Measurements from ENCODE around the gene SLC6A5.

SLC6A5 gene

DNA sequence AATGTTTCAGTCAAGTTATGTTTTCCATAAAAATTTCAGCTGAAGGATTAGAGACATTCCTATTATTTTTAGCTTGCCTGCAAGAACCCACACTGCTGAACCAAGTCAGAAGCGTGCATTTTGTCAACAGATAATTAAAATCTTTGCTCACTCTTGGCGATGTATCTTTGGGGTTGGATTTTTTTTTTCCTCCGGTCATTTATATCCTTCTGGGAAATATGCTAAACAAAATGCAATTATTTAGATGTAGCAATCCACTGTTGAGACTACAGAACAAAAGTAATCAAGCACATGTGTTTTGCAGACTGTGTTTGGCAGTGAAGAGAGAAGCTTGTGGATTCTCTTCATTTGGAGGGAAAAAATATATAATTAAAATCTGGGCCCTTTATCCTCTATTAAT lies 54.6 kb downstream of the SLC6A5 start:
- Mint-ChIP-seq H3K36me3 (no peaks in the 10 kb centered on the region), H3K9me3 (no peaks in the 10 kb centered on the region), H3K27me3 (peaks cover 13% of the 10 kb centered on the region), H3K4me3 (no peak overlapping the region), H3K4me1 (no peaks in the 10 kb centered on the region), H3K27ac (no peak overlapping the region)
- CTCF ChIA-PET, result no interaction called here
- DNase-seq, result no peak

DNA sequence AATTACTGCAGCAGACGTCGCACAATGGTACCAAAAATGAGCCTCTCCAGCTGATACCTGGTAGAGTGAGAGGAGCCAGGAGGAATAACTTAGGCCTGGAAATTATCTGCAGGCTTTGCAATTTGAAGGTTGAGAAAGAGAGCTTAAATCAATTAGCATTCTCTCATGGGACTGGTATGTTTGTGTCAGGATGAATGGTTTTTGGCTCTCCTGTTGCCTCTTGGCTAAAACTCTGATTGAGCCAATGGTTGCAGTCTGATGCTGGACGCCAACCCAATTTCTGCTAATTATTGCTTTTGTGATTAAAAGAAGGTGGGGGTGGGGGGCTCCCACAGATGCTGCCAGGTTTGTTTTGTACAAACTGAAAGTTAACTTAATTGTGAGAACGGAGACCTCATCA lies 57.5 kb downstream of the SLC6A5 start:
- no peaks in the 10 kb centered on the region for H3K4me1 Mint-ChIP-seq
- H3K36me3 Mint-ChIP-seq, result no peaks in the 10 kb centered on the region
- DNase-seq, result no peak
- H3K27me3 Mint-ChIP-seq, result peaks cover 17% of the 10 kb centered on the region
- no peak overlapping the region for H3K27ac Mint-ChIP-seq
- no peaks in the 10 kb centered on the region for H3K9me3 Mint-ChIP-seq
- CTCF ChIA-PET, result interaction anchor here (0.8 to 2.3 kb wide), 2 partner anchors 9 to 14 kb away, joined by 3 to 9 read pairs; no protein-coding TSS in a partner anchor
- H3K4me3 Mint-ChIP-seq, result no peak overlapping the region

DNA sequence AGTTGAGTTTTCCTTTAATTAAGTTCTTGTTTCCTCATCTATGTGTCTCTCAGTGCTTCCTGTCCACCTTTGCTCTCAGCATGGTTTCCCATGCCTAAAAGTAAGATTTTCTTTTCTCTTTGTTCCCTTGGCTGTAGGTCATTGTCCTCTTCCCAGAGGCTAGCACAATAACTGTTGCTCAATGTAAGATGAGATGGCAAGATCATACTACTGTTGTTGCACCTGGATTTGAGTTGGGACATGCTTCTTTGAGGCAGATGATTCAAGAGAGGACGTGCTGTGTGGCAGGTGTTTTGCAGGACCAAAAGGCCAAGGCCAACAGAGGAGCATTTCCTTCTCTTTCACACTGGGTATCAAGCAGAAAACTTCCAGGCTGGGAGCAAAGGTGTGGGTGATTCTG lies 58.7 kb downstream of the SLC6A5 start:
- H3K4me3 Mint-ChIP-seq, result no peak overlapping the region
- no peaks in the 10 kb centered on the region for H3K4me1 Mint-ChIP-seq
- H3K36me3 Mint-ChIP-seq, result no peaks in the 10 kb centered on the region
- H3K9me3 Mint-ChIP-seq, result no peaks in the 10 kb centered on the region
- H3K27me3 Mint-ChIP-seq, result peaks cover 16% of the 10 kb centered on the region
- CTCF ChIA-PET, result no interaction called here
- no peak overlapping the region for H3K27ac Mint-ChIP-seq
- DNase-seq, result no peak

DNA sequence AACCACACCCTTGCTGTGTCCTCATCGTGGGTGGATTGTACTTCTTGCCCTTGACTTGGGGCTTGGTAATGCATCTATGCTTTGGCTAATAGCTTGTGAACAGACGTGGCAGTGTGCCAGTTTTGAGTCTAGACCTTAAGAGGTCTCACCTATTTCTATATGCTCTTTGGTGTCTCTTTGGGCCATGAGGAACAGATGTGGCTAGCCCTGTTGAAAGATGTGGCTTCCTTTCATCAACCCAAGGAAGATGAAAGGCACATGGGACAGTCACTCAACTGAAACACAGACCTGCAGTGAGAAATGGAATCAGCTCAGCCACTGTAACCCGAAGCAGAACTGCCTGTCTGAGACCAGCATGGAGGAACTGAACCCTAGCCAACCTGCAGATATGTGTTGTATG lies 62.0 kb downstream of the SLC6A5 start:
- Mint-ChIP-seq H3K4me3 (no peak overlapping the region), H3K9me3 (no peaks in the 10 kb centered on the region), H3K4me1 (no peaks in the 10 kb centered on the region), H3K27me3 (peaks cover 17% of the 10 kb centered on the region), H3K36me3 (no peaks in the 10 kb centered on the region), H3K27ac (no peak overlapping the region)
- DNase-seq, result no peak
- CTCF ChIA-PET, result no interaction called here

DNA sequence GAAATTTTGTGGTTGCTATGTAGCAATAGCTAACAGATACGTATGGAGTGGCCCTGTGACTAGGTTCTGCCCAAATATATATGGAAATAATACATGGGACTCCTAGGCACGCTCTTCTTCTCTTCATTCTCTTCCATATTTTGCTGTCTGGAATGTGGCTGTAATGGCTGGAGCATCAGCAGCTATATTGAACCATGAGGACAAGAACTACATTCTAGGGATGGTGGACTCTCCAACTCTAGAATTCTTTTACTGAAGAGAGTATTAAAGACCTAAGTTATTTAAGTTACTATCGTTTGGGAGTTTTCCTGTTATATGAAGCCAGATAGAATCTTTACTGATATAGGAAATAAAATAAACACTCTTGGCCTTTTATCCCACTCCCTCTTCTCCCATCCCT lies 62.4 kb downstream of the SLC6A5 start:
- no peak overlapping the region for H3K4me3 Mint-ChIP-seq
- no peak for DNase-seq
- no peak overlapping the region for H3K27ac Mint-ChIP-seq
- no peaks in the 10 kb centered on the region for H3K36me3 Mint-ChIP-seq
- CTCF ChIA-PET, result interaction anchor here (1.2 kb wide), 1 partner anchor 10 kb away, joined by 3 read pairs; no protein-coding TSS in a partner anchor
- H3K27me3 Mint-ChIP-seq, result peaks cover 16% of the 10 kb centered on the region
- no peaks in the 10 kb centered on the region for H3K9me3 Mint-ChIP-seq
- no peaks in the 10 kb centered on the region for H3K4me1 Mint-ChIP-seq

DNA sequence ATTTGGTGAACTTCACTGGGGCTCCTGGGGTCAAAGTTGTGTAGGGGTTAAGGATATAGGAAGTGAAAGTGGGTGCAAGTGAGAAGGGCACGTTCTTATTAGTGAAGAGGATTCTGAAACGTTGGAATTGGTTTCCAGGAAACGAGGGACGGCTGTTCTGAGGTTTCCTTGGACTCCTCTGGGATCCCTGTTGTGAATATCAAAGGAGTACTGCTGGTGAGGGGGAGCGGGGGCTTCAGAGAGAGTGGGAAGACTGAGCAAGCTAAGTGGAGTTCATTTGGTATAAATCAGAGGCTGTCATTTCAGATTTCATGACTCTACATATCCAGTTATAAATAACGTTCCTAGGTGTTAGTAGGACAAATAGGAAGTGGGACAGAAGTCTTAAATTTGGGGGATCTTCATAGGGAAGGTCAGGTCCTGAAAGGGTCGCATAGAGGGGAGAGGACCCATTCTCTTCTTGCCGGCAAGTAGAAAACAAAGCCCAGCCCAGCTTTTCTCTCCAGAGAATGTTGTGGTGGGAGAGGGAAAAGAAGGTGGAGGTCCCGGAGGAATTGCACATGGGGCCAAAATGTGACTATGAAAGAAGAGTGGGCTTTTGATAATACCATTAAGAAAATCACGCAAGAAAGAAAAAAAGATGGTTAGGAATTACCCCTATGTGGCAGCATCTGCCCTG lies 68.9 kb downstream of the SLC6A5 start:
- Mint-ChIP-seq H3K4me3 (no peak overlapping the region), H3K27me3 (peaks cover 68% of the 10 kb centered on the region), H3K36me3 (no peaks in the 10 kb centered on the region), H3K4me1 (peaks cover 7% of the 10 kb centered on the region), H3K27ac (no peak overlapping the region), H3K9me3 (no peaks in the 10 kb centered on the region)
- no peak for DNase-seq
- CTCF ChIA-PET, result no interaction called here

GRCh38 chr11:20668844-20669819 lies 69.7 kb downstream of the SLC6A5 start, which contains the start of gene NELL1:
NELL1 (plus strand) TSS chr11:20669586.
- DNase-seq, result no peak
- CTCF ChIA-PET, result no interaction called here
- Mint-ChIP-seq H3K9me3 (no peaks in the 10 kb centered on the region), H3K4me3 (no peak within 1 kb of the TSS), H3K36me3 (no peaks in the 10 kb centered on the region), H3K27me3 (peaks cover 68% of the 10 kb centered on the region), H3K4me1 (peaks cover 7% of the 10 kb centered on the region), H3K27ac (no peak within 1 kb of the TSS)

DNA sequence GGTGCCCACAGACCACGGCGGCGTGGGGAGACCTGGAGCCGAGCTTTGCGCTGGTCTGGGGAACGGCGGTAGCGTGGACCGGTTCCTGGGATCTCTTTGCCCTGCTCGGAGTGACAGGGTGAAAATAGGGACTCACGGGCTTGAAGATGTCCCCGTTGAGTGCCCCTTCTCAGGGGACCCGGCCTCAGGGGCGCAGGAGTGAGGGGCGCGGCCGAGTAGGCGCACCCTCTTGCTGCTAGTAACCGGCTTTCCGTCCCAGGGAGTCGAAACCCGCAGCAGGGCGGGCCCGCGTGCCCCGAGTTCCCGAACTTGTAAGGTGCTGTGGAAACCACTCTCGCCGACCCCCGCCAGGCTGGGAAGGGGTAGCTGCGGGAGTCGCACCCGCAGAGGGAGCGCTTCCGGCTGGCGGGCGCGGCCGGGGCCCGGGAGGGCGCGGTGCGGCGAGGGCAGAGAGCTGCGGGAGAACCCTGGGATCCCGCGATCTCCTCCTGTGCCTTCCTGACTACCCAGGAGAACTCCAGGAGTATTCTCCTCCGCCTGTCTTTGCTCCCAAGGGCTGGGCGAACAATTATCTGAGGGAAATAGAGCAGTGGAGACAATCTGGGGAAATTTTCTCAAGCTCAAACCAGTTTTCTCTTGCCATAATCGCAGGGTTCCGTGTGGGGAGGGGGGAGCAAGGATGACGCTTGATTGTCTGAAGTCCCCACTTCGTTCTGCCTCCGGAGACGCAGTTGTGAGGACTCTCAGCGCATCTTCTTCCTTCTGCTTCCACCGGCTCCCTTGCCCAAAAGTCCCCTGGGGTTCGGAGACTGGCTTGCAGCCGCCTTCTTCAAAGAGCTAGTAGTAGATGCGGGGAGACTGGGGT lies 70.6 kb downstream of the SLC6A5 start:
- H3K36me3 Mint-ChIP-seq, result no peaks in the 10 kb centered on the region
- peaks cover 7% of the 10 kb centered on the region for H3K4me1 Mint-ChIP-seq
- H3K4me3 Mint-ChIP-seq, result no peak overlapping the region
- no peaks in the 10 kb centered on the region for H3K9me3 Mint-ChIP-seq
- H3K27me3 Mint-ChIP-seq, result peaks cover 68% of the 10 kb centered on the region
- no peak overlapping the region for H3K27ac Mint-ChIP-seq
- CTCF ChIA-PET, result interaction anchor here (2.1 kb wide), 1 partner anchor 542 kb away, joined by 6 read pairs; no protein-coding TSS in a partner anchor
- DNase-seq, result no peak

GRCh38 chr11:20670932-20671403 lies 71.6 kb downstream of the SLC6A5 start:
- CTCF ChIA-PET, result interaction anchor here (2.1 to 3.4 kb wide), 2 partner anchors 23 to 543 kb away, joined by 6 to 18 read pairs; no protein-coding TSS in a partner anchor
- H3K36me3 Mint-ChIP-seq, result no peaks in the 10 kb centered on the region
- H3K4me1 Mint-ChIP-seq, result peaks cover 7% of the 10 kb centered on the region
- no peak for DNase-seq
- H3K27me3 Mint-ChIP-seq, result peaks cover 64% of the 10 kb centered on the region
- no peak overlapping the region for H3K27ac Mint-ChIP-seq
- no peaks in the 10 kb centered on the region for H3K9me3 Mint-ChIP-seq
- H3K4me3 Mint-ChIP-seq, result no peak overlapping the region

DNA sequence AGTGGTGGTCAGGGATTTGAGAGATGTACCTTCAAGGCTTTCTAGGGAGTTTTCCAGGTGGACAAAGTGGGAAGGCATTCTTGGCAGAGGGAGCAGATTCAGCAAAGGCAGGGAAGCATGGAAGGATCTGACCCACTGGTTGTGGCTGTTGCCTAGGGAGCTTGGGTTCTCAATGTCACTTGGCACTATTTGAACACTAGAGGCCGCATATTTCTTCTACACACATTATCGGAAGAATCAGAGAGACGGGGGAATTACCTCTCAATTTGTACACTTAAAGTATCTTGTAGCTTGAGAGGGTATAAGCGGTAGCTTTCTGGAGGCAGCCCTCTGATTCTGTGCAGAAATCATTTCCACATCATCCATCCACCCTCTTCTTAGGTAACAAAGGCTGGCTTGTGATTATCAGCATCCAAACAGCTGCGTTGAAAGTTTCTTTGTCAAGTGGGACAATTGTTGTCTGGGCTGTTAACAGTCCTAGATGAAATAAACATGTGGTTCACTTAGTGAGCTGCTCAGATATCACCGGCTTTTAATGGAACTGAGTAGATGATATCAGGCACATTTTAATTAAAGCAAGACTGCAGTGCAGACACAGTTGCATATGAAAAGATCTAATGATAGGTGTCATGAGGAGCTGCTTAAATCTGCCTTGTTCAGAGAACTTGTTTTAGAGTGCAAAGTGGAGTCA lies 72.6 kb downstream of the SLC6A5 start:
- Mint-ChIP-seq H3K4me3 (no peak overlapping the region), H3K36me3 (no peaks in the 10 kb centered on the region), H3K27me3 (peaks cover 59% of the 10 kb centered on the region), H3K27ac (no peak overlapping the region), H3K4me1 (peaks cover 7% of the 10 kb centered on the region), H3K9me3 (no peaks in the 10 kb centered on the region)
- CTCF ChIA-PET, result interaction anchor here (0.6 to 3.4 kb wide), 8 partner anchors 10 to 546 kb away, joined by 3 to 18 read pairs (median 4); no protein-coding TSS in a partner anchor
- no peak for DNase-seq

DNA sequence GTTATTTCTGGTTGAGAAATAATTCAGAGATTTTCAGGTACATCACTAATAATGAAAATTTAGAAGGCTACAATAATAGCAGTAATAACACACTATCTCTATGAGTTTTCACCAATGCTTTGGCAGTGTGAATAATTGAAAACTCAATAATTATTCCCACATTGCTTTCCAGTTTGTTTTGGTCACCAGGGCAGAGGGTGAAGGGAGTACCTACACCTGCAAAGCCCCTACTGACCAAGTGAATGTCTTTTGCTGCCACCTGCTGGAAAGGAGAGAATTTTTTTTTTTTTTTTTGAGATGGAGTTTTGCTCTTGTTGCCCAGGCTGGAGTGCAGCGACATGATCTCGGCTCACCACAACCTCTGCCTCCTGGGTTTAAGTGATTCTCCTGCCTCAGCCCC lies 73.2 kb downstream of the SLC6A5 start:
- H3K27ac Mint-ChIP-seq, result no peak overlapping the region
- no peaks in the 10 kb centered on the region for H3K36me3 Mint-ChIP-seq
- peaks cover 54% of the 10 kb centered on the region for H3K27me3 Mint-ChIP-seq
- H3K9me3 Mint-ChIP-seq, result no peaks in the 10 kb centered on the region
- CTCF ChIA-PET, result interaction anchor here (1.0 to 3.4 kb wide), 7 partner anchors 10 to 546 kb away, joined by 3 to 18 read pairs (median 4); no protein-coding TSS in a partner anchor
- no peak for DNase-seq
- H3K4me1 Mint-ChIP-seq, result peaks cover 7% of the 10 kb centered on the region
- no peak overlapping the region for H3K4me3 Mint-ChIP-seq

DNA sequence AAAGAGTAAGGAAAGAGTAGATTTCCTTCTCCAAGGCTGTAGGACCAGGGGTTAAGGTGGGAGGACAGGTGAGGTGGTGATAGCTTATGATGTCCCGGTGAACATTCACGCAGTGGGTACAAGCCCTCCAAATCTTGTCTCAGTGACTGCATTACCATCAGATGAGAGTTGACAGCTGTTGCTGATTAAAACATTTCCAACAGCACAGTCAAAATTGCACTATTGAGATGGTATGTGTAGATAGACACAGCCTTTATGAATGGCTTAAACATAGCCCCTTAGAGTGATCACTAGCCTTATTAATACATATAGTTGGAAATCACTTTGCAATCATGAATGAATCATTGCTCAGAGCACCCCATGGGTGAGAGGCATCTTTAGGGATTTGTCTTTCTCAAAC lies 77.2 kb downstream of the SLC6A5 start:
- no peak for DNase-seq
- H3K4me1 Mint-ChIP-seq, result no peaks in the 10 kb centered on the region
- H3K9me3 Mint-ChIP-seq, result no peaks in the 10 kb centered on the region
- H3K27me3 Mint-ChIP-seq, result peaks cover 13% of the 10 kb centered on the region
- H3K27ac Mint-ChIP-seq, result no peak overlapping the region
- CTCF ChIA-PET, result no interaction called here
- H3K4me3 Mint-ChIP-seq, result no peak overlapping the region
- no peaks in the 10 kb centered on the region for H3K36me3 Mint-ChIP-seq

DNA sequence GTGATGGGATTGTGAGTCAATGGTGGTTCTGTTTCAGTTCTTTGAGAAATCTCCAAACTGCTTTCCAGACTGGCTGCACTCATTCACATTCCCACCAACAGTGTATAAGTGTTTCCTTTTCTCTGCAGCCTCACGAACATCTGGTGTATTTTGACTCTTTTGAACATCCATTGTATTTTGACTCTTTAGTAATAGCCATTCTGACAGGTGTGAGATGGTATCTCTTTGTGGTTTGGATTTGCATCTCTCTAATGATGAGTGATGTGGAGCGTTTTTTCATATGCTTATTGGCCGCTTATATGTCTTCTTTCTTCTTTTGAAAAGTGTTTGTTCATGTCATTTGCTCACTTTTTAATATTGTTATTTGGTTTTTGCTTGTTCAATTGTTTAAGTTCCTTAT lies 89.4 kb downstream of the SLC6A5 start:
- H3K9me3 Mint-ChIP-seq, result no peaks in the 10 kb centered on the region
- H3K36me3 Mint-ChIP-seq, result no peaks in the 10 kb centered on the region
- CTCF ChIA-PET, result no interaction called here
- H3K4me1 Mint-ChIP-seq, result no peaks in the 10 kb centered on the region
- H3K27ac Mint-ChIP-seq, result no peak overlapping the region
- no peak overlapping the region for H3K4me3 Mint-ChIP-seq
- H3K27me3 Mint-ChIP-seq, result no peaks in the 10 kb centered on the region
- no peak for DNase-seq

All from activated naive CD4-positive, alpha-beta T cell treated with anti-CD3 and anti-CD28 coated beads, Interleukin-2, amount 10 ng/mL, durations not matched to agents 7 days and 5 days (primary cell).